ENCODE data around the gene USP10. TPM values are rescaled to one million over a fixed set of nuclear protein-coding genes. Genes with fewer than 3 reads are reported as not detected.

The USP10 gene
- total and polyA plus RNA-seq, 4 donors = 28.2 to 46.1 (median 42.0) TPM

DNA sequence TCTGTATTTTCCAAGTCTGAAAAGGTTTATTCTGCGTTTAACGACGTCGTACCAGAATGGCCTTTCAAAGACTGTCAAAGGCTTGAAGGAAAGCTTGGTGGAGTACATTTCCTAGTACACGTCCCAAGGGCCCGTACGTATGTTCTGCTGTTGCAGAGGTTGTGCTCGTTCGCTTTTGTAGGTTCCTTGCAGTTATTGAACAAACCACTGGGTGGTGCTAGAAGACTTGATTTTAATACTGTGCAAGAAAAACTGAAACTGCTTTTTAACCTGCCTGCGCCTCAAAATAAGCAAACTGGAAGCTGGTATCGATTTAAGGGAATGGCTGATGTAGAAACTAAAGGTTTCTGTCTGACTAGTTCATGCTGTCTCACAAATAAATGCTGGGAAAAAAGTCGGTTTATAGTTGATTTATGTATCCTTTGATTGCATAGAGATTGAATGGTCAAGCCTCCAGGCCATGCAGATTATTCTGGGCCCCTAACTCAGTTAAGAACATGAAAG, 54.6 kb downstream of the USP10 start:
- Histone ChIP-seq H3K27me3 (ENCODE audit: control insufficient read depth in 4 of 4, insufficient read depth in 4 of 4, low read length in 3 of 4) (no peaks in the 10 kb centered on the region), H3K9me3 (ENCODE audit: control insufficient read depth in 4 of 4, low read length in 3 of 4) (no peaks in the 10 kb centered on the region), H3K36me3 (ENCODE audit: control insufficient read depth in 4 of 4, insufficient read depth in 3 of 4, low read depth in 1 of 4, low read length in 3 of 4) (no peaks in the 10 kb centered on the region), H3K4me1 (ENCODE audit: control insufficient read depth in 4 of 4, insufficient read depth in 4 of 4, low read length in 3 of 4) (peaks cover 0 to 21% (median 7%) of the 10 kb centered on the region in 4 donors), H3K4me3 (ENCODE audit: low read depth in 1 of 3, low read length in 3 of 3) (no peak overlapping the region), H3K9ac (ENCODE audit: low read depth in 1 of 2, low read length in 2 of 2) (peak overlapping the region; percentile 9 to 37), H3K27ac (ENCODE audit: low read depth in 1 of 2, low read length in 2 of 2) (peak overlapping the region; percentile 63 to 79)
- 6% methylated on average over 12 of the region's 12 CpGs for WGBS
- DNase-seq (ENCODE audit: low spot score) = peak; percentile 68
- TF ChIP-seq FOXA1 (IDR thresholded peaks at IDR 0.05) = peak; percentile 23
- TF ChIP-seq FOXA2 (IDR thresholded peaks at IDR 0.05) = no peak
- TF ChIP-seq, protein P1, sequence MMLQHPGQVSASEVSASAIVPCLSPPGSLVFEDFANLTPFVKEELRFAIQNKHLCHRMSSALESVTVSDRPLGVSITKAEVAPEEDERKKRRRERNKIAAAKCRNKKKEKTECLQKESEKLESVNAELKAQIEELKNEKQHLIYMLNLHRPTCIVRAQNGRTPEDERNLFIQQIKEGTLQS (IDR thresholded peaks at IDR 0.05) = no peak
- TF ChIP-seq, protein P2, sequence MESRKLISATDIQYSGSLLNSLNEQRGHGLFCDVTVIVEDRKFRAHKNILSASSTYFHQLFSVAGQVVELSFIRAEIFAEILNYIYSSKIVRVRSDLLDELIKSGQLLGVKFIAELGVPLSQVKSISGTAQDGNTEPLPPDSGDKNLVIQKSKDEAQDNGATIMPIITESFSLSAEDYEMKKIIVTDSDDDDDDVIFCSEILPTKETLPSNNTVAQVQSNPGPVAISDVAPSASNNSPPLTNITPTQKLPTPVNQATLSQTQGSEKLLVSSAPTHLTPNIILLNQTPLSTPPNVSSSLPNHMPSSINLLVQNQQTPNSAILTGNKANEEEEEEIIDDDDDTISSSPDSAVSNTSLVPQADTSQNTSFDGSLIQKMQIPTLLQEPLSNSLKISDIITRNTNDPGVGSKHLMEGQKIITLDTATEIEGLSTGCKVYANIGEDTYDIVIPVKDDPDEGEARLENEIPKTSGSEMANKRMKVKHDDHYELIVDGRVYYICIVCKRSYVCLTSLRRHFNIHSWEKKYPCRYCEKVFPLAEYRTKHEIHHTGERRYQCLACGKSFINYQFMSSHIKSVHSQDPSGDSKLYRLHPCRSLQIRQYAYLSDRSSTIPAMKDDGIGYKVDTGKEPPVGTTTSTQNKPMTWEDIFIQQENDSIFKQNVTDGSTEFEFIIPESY (IDR thresholded peaks at IDR 0.05) = no peak
- no peak for TF ChIP-seq JUND (IDR thresholded peaks at IDR 0.05)
- TF ChIP-seq SP1 (IDR thresholded peaks at IDR 0.05) = peak; percentile 37
- TF ChIP-seq GABPA (IDR thresholded peaks at IDR 0.05 in 1 of 2, conservative IDR thresholded peaks at IDR 0.05 in 1 of 2) = no peak
- TF ChIP-seq YY1 (IDR thresholded peaks at IDR 0.05) = peak; percentile 66
- TF ChIP-seq, protein P3, sequence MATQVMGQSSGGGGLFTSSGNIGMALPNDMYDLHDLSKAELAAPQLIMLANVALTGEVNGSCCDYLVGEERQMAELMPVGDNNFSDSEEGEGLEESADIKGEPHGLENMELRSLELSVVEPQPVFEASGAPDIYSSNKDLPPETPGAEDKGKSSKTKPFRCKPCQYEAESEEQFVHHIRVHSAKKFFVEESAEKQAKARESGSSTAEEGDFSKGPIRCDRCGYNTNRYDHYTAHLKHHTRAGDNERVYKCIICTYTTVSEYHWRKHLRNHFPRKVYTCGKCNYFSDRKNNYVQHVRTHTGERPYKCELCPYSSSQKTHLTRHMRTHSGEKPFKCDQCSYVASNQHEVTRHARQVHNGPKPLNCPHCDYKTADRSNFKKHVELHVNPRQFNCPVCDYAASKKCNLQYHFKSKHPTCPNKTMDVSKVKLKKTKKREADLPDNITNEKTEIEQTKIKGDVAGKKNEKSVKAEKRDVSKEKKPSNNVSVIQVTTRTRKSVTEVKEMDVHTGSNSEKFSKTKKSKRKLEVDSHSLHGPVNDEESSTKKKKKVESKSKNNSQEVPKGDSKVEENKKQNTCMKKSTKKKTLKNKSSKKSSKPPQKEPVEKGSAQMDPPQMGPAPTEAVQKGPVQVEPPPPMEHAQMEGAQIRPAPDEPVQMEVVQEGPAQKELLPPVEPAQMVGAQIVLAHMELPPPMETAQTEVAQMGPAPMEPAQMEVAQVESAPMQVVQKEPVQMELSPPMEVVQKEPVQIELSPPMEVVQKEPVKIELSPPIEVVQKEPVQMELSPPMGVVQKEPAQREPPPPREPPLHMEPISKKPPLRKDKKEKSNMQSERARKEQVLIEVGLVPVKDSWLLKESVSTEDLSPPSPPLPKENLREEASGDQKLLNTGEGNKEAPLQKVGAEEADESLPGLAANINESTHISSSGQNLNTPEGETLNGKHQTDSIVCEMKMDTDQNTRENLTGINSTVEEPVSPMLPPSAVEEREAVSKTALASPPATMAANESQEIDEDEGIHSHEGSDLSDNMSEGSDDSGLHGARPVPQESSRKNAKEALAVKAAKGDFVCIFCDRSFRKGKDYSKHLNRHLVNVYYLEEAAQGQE (IDR thresholded peaks at IDR 0.05) = peak; percentile 14
- peak; percentile 12 for TF ChIP-seq NR2F2 (IDR thresholded peaks at IDR 0.05)
- no peak for TF ChIP-seq EGR1 (IDR thresholded peaks at IDR 0.05; ENCODE audit: low read depth in 2 of 2)
- peak; percentile 95 to 97 for TF ChIP-seq RAD21 (IDR thresholded peaks at IDR 0.05)
- no peak for TF ChIP-seq HNF4G (IDR thresholded peaks at IDR 0.05)
- TF ChIP-seq, protein P4, sequence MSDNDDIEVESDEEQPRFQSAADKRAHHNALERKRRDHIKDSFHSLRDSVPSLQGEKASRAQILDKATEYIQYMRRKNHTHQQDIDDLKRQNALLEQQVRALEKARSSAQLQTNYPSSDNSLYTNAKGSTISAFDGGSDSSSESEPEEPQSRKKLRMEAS (IDR thresholded peaks at IDR 0.05) = no peak
- TF ChIP-seq, protein P5, sequence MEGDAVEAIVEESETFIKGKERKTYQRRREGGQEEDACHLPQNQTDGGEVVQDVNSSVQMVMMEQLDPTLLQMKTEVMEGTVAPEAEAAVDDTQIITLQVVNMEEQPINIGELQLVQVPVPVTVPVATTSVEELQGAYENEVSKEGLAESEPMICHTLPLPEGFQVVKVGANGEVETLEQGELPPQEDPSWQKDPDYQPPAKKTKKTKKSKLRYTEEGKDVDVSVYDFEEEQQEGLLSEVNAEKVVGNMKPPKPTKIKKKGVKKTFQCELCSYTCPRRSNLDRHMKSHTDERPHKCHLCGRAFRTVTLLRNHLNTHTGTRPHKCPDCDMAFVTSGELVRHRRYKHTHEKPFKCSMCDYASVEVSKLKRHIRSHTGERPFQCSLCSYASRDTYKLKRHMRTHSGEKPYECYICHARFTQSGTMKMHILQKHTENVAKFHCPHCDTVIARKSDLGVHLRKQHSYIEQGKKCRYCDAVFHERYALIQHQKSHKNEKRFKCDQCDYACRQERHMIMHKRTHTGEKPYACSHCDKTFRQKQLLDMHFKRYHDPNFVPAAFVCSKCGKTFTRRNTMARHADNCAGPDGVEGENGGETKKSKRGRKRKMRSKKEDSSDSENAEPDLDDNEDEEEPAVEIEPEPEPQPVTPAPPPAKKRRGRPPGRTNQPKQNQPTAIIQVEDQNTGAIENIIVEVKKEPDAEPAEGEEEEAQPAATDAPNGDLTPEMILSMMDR (IDR thresholded peaks at IDR 0.05; ENCODE audit: low read depth, low read length, missing input control) = peak; percentile 88
- peak; percentile 25 to 42 for TF ChIP-seq HNF4A (conservative IDR thresholded peaks at IDR 0.05)
- TF ChIP-seq TAF1 (conservative IDR thresholded peaks at IDR 0.05) = no peak
- TF ChIP-seq RXRA (IDR thresholded peaks at IDR 0.05) = peak; percentile 40 to 42

All from liver (tissue), 9 donors.